GM23338 (cell line): ENCODE results near the gene DNAJA3. TPM values are rescaled to one million over a fixed set of nuclear protein-coding genes. Genes with fewer than 3 reads are reported as not detected.

Experiments used
- ATAC-seq: fragments of 200-7000 bp; cut with Tn5 transposase; 3 replicates; pipeline ENCODE4 v1.9.1; 2020
- DNase-seq: peaks from one replicate; pipeline ENCODE4 v3.0.0-alpha.2; 2015; ENCODE audit warnings: low spot score
- H2AFZ ChIP-seq: fragments of 200-600 bp; sonication (generic); 2 replicates; pipeline ENCODE4 v1.8.0; 2016; ENCODE audit warnings: antibody characterized with exemption, mild to moderate bottlenecking, moderate library complexity
- H3F3A ChIP-seq: fragments of 200-600 bp; sonication (generic); replicated peaks from 2 replicates; pipeline ENCODE4 v1.8.0; 2017; ENCODE audit warnings: antibody characterized with exemption, mixed run types, low read depth
- H3K27ac ChIP-seq: fragments of 200-600 bp; sonication (generic); 2 replicates; pipeline ENCODE4 v1.6.1; 2016; ENCODE audit warnings: low read depth
- H3K27me3 ChIP-seq: fragments of 200-600 bp; sonication (generic); 2 replicates; pipeline ENCODE4 v1.8.0; 2016; ENCODE audit warnings: mild to moderate bottlenecking, mixed run types, moderate library complexity; ENCODE audit not compliant: insufficient read depth
- H3K36me3 ChIP-seq: fragments of 200-600 bp; sonication (generic); 2 replicates; pipeline ENCODE4 v1.8.0; 2016; ENCODE audit warnings: mild to moderate bottlenecking; ENCODE audit not compliant: insufficient read depth
- H3K4me1 ChIP-seq: fragments of 200-600 bp; sonication (generic); 2 replicates; pipeline ENCODE4 v1.8.0; 2016; ENCODE audit warnings: mild to moderate bottlenecking, moderate library complexity; ENCODE audit not compliant: insufficient read depth
- H3K4me2 ChIP-seq: fragments of 200-600 bp; sonication (generic); 2 replicates; pipeline ENCODE4 v1.7.1; 2017; ENCODE audit warnings: mixed run types
- H3K4me3 ChIP-seq: fragments of 200-600 bp; sonication (generic); 2 replicates; pipeline ENCODE4 v1.6.1; 2016; ENCODE audit warnings: mixed run types
- H3K79me2 ChIP-seq: fragments of 200-600 bp; sonication (generic); replicated peaks from 2 replicates; pipeline ENCODE4 v1.8.0; 2017; ENCODE audit warnings: mild to moderate bottlenecking; ENCODE audit not compliant: insufficient read depth
- H3K9me2 ChIP-seq: fragments of 200-600 bp; sonication (generic); 2 replicates; pipeline ENCODE4 v1.8.0; 2017; ENCODE audit not compliant: insufficient read depth
- H4K20me1 ChIP-seq: fragments of 200-600 bp; sonication (generic); replicated peaks from 2 replicates; pipeline ENCODE4 v1.8.0; 2017; ENCODE audit warnings: mild to moderate bottlenecking; ENCODE audit not compliant: insufficient read depth
- H3K27ac Mint-ChIP-seq: 2 replicates; pipeline ENCODE4 v1.8.0; 2020; ENCODE audit warnings: inconsistent platforms, mild to moderate bottlenecking, moderate library complexity, mixed read lengths
- H3K27me3 Mint-ChIP-seq: 3 replicates; pipeline ENCODE4 v1.8.0; 2022; ENCODE audit warnings: low read depth, mild to moderate bottlenecking, moderate library complexity, mixed read lengths, inconsistent platforms; ENCODE audit not compliant: insufficient read depth, poor library complexity
- H3K36me3 Mint-ChIP-seq: 3 replicates; pipeline ENCODE4 v1.8.0; 2021; ENCODE audit warnings: low read depth, mild to moderate bottlenecking, inconsistent platforms, moderate library complexity, mixed read lengths
- H3K4me1 Mint-ChIP-seq: 3 replicates; pipeline ENCODE4 v1.8.0; 2020; ENCODE audit warnings: mild to moderate bottlenecking, inconsistent platforms, mixed read lengths
- H3K4me3 Mint-ChIP-seq: 3 replicates; pipeline ENCODE4 v1.8.0; 2021; ENCODE audit warnings: moderate library complexity, mild to moderate bottlenecking, inconsistent platforms, mixed read lengths
- H3K9me3 Mint-ChIP-seq: 3 replicates; pipeline ENCODE4 v1.8.0; 2020; ENCODE audit warnings: moderate library complexity, mild to moderate bottlenecking, inconsistent platforms, mixed read lengths
- CTCF ChIP-seq, 2 experiments: fragments of 200-600 bp in 1 of 2; sonication (generic) in 1 of 2; conservative IDR thresholded peaks; 2 replicates each; pipeline versions ENCODE4 v1.5.1 to v1.6.1; 2016 to 2017; ENCODE audit warnings: antibody characterized with exemption in 2 of 2, low read depth in 2 of 2, mild to moderate bottlenecking in 2 of 2, moderate library complexity in 1 of 2
- ETS1 ChIP-seq: IDR thresholded peaks from 2 replicates; pipeline ENCODE4 v1.6.1; 2016; ENCODE audit warnings: antibody characterized with exemption
- EZH2 ChIP-seq: fragments of 200-600 bp; sonication (generic); IDR thresholded peaks from one replicate; pipeline ENCODE4 v1.8.0; 2017; ENCODE audit warnings: antibody characterized with exemption, mild to moderate bottlenecking, low read depth; ENCODE audit not compliant: unreplicated experiment
- EZH2phosphoT487 ChIP-seq: fragments of 200-600 bp; sonication (generic); IDR thresholded peaks from one replicate; pipeline ENCODE4 v1.8.1; 2018; ENCODE audit warnings: antibody characterized with exemption; ENCODE audit not compliant: unreplicated experiment
- JUNB ChIP-seq: IDR thresholded peaks from one replicate; pipeline ENCODE4 v1.6.1; 2016; ENCODE audit warnings: antibody characterized with exemption; ENCODE audit not compliant: unreplicated experiment
- NANOG ChIP-seq: IDR thresholded peaks from 2 replicates; pipeline ENCODE4 v1.6.1; 2016; ENCODE audit warnings: antibody characterized with exemption, borderline replicate concordance
- POLR2AphosphoS5 ChIP-seq: IDR thresholded peaks from 2 replicates; pipeline ENCODE4 v1.6.1; 2016; ENCODE audit warnings: antibody characterized with exemption, low read depth
- STAT1 ChIP-seq: IDR thresholded peaks from one replicate; pipeline ENCODE4 v1.6.1; 2016; ENCODE audit warnings: antibody characterized with exemption; ENCODE audit not compliant: unreplicated experiment
- ZNF114 ChIP-seq: fragments of 250-450 bp; sonication (Bioruptor Pico); IDR thresholded peaks from 2 replicates; pipeline ENCODE4 v1.5.0; 2020; ENCODE audit warnings: mild to moderate bottlenecking, moderate library complexity
- ZNF331 ChIP-seq: fragments of 250-450 bp; sonication (Bioruptor Pico); IDR thresholded peaks from 2 replicates; pipeline ENCODE4 v1.5.0; 2020; ENCODE audit warnings: low read depth, mild to moderate bottlenecking, moderate library complexity
- polyA plus RNA-seq: library from polyadenylated mRNA; unstranded; fragments of >200 nt; fragmentation: Nextera tagmentation; extraction: Ambion mirVana; gene quantifications from 2 replicates; pipeline ENCODE4 v1.2.1, GENCODE V29; 2016
- total RNA-seq: library from RNA; depleted of rRNA; stranded (reverse); fragments of >200 nt; shearing (Covaris generic); gene quantifications from 2 replicates; pipeline ENCODE4 v1.2.3, GENCODE V29; 2014
- TF ChIP-seq, protein P1 (sequence below): fragments of 250-450 bp; sonication (Bioruptor Pico); IDR thresholded peaks from 2 replicates; pipeline ENCODE4 v1.5.0; 2020; ENCODE audit warnings: mild to moderate bottlenecking, moderate library complexity

Gene DNAJA3
- total and polyA plus RNA-seq, 2 experiments from 2014 or later, result 56.3 to 75.5 TPM

- TF ChIP-seq EZH2, result no peak
- TF ChIP-seq EZH2phosphoT487, result no peak
- no peak for TF ChIP-seq ZNF114 (CRISPR knock-in tag)
- no peak for TF ChIP-seq POLR2AphosphoS5
- TF ChIP-seq NANOG, result no peak
- TF ChIP-seq CTCF (conservative IDR thresholded peaks at IDR 0.05; ENCODE audit: low read depth in 2 of 2), result no peak
- no peak for TF ChIP-seq JUNB
These were observed 14.0 kb upstream of the DNAJA3 start (continued) for GRCh38 chr16:4411684-4412083.

GRCh38 chr16:4412159-4412558 is 13.5 kb upstream of the DNAJA3 start:
- no peaks in the 10 kb centered on the region for H3K9me3 Mint-ChIP-seq
- ATAC-seq (no peak), DNase-seq (no peak)
- peaks cover 10% of the 10 kb centered on the region for H3K79me2 ChIP-seq
- H3K9me2 ChIP-seq, result no peaks in the 10 kb centered on the region
- H3F3A ChIP-seq, result peaks cover 4% of the 10 kb centered on the region; the same call in 1 of the 2 replicates
- H3K27ac ChIP-seq, result no peak overlapping the region
- H3K4me1 Mint-ChIP-seq, result peaks cover 8% of the 10 kb centered on the region
- H4K20me1 ChIP-seq, result peaks cover 6% of the 10 kb centered on the region
- no peaks in the 10 kb centered on the region for H3K27me3 ChIP-seq
- TF ChIP-seq, protein P1, sequence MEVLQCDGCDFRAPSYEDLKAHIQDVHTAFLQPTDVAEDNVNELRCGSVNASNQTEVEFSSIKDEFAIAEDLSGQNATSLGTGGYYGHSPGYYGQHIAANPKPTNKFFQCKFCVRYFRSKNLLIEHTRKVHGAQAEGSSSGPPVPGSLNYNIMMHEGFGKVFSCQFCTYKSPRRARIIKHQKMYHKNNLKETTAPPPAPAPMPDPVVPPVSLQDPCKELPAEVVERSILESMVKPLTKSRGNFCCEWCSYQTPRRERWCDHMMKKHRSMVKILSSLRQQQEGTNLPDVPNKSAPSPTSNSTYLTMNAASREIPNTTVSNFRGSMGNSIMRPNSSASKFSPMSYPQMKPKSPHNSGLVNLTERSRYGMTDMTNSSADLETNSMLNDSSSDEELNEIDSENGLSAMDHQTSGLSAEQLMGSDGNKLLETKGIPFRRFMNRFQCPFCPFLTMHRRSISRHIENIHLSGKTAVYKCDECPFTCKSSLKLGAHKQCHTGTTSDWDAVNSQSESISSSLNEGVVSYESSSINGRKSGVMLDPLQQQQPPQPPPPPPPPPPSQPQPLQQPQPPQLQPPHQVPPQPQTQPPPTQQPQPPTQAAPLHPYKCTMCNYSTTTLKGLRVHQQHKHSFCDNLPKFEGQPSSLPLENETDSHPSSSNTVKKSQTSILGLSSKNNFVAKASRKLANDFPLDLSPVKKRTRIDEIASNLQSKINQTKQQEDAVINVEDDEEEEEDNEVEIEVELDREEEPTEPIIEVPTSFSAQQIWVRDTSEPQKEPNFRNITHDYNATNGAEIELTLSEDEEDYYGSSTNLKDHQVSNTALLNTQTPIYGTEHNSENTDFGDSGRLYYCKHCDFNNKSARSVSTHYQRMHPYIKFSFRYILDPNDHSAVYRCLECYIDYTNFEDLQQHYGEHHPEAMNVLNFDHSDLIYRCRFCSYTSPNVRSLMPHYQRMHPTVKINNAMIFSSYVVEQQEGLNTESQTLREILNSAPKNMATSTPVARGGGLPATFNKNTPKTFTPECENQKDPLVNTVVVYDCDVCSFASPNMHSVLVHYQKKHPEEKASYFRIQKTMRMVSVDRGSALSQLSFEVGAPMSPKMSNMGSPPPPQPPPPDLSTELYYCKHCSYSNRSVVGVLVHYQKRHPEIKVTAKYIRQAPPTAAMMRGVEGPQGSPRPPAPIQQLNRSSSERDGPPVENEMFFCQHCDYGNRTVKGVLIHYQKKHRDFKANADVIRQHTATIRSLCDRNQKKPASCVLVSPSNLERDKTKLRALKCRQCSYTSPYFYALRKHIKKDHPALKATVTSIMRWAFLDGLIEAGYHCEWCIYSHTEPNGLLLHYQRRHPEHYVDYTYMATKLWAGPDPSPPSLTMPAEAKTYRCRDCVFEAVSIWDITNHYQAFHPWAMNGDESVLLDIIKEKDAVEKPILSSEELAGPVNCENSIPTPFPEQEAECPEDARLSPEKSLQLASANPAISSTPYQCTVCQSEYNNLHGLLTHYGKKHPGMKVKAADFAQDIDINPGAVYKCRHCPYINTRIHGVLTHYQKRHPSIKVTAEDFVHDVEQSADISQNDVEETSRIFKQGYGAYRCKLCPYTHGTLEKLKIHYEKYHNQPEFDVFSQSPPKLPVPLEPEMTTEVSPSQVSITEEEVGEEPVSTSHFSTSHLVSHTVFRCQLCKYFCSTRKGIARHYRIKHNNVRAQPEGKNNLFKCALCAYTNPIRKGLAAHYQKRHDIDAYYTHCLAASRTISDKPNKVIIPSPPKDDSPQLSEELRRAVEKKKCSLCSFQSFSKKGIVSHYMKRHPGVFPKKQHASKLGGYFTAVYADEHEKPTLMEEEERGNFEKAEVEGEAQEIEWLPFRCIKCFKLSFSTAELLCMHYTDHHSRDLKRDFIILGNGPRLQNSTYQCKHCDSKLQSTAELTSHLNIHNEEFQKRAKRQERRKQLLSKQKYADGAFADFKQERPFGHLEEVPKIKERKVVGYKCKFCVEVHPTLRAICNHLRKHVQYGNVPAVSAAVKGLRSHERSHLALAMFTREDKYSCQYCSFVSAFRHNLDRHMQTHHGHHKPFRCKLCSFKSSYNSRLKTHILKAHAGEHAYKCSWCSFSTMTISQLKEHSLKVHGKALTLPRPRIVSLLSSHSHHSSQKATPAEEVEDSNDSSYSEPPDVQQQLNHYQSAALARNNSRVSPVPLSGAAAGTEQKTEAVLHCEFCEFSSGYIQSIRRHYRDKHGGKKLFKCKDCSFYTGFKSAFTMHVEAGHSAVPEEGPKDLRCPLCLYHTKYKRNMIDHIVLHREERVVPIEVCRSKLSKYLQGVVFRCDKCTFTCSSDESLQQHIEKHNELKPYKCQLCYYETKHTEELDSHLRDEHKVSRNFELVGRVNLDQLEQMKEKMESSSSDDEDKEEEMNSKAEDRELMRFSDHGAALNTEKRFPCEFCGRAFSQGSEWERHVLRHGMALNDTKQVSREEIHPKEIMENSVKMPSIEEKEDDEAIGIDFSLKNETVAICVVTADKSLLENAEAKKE, result no peak
- TF ChIP-seq ZNF331 (CRISPR knock-in tag) (no peak), EZH2 (no peak), ZNF114 (CRISPR knock-in tag) (no peak), ETS1 (no peak), STAT1 (no peak)
- H2AFZ ChIP-seq, result no peak overlapping the region
- H3K4me1 ChIP-seq, result peaks cover 5% of the 10 kb centered on the region; the same call in 1 of the 2 replicates
- no peaks in the 10 kb centered on the region; the same call in 1 of the 2 replicates for H3K36me3 ChIP-seq
- no peaks in the 10 kb centered on the region; the same call in 2 of the 3 replicates for H3K36me3 Mint-ChIP-seq
- no peak overlapping the region for H3K27ac Mint-ChIP-seq
- no peak overlapping the region for H3K4me3 ChIP-seq
- H3K27me3 Mint-ChIP-seq, result peaks cover 12% of the 10 kb centered on the region
- no peak overlapping the region for H3K4me2 ChIP-seq
- H3K4me3 Mint-ChIP-seq, result no peak overlapping the region
